OCI-LY3 (cell line): Measurements from ENCODE around the gene ZNF544.

Experiments used
- EZH2phosphoT487 ChIP-seq: fragments of 200-600 bp; shearing (Covaris generic); IDR thresholded peaks from 2 replicates; pipeline ENCODE4 v1.6.1; 2018; ENCODE audit warnings: antibody characterized with exemption, mixed run types, low read depth
- TF ChIP-seq, protein P1 (sequence below): fragments of 200-600, 300-600 bp; sonication (generic); IDR thresholded peaks from 2 replicates; pipeline ENCODE4 v1.5.1; 2014; ENCODE audit warnings: antibody characterized with exemption, low read length, low read depth

DNA sequence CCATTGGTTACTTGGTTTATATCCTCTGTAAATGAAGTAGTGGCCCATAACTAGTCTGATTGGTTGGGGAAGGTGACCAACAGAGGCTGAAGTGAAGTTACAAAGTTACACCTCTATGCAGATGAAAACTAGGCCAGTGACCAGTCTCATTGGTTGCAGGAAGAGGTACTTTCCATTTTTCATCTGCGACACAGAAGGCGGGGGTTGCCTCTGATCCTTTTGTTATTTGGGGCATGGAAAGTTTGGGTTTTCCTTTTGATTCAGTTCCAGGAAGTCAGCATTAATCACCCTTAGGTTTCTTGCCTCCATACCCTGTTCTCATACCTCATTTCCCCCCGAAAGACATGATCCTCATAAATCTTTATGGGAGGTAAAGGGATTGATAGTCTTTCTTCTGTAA, 20.2 kb downstream of the ZNF544 start:
- TF ChIP-seq, protein P1, sequence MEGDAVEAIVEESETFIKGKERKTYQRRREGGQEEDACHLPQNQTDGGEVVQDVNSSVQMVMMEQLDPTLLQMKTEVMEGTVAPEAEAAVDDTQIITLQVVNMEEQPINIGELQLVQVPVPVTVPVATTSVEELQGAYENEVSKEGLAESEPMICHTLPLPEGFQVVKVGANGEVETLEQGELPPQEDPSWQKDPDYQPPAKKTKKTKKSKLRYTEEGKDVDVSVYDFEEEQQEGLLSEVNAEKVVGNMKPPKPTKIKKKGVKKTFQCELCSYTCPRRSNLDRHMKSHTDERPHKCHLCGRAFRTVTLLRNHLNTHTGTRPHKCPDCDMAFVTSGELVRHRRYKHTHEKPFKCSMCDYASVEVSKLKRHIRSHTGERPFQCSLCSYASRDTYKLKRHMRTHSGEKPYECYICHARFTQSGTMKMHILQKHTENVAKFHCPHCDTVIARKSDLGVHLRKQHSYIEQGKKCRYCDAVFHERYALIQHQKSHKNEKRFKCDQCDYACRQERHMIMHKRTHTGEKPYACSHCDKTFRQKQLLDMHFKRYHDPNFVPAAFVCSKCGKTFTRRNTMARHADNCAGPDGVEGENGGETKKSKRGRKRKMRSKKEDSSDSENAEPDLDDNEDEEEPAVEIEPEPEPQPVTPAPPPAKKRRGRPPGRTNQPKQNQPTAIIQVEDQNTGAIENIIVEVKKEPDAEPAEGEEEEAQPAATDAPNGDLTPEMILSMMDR, result no peak
- TF ChIP-seq EZH2phosphoT487, result no peak
